A673 (cell line): ENCODE measurements around the gene SLC35A4. TPM values are rescaled to one million over a fixed set of nuclear protein-coding genes. Genes with fewer than 3 reads are reported as not detected.

Experiments used
- BruUV-seq: library from RNA; stranded (reverse); fragments of 400-500 nt; replicated peaks from 2 replicates; lab custom pipeline; 2021; lab: Mats Ljungman, UMichigan
- CTCF ChIA-PET: fragments of 300-600 bp; sonication (Branson Sonifier 250); formaldehyde crosslinking; loops from one replicate; lab custom pipeline; 2022; ENCODE audit warnings: antibody characterized with exemption; lab: Charles Lee
- POLR2A ChIA-PET: fragments of 300-600 bp; sonication (Branson Sonifier 250); formaldehyde crosslinking; loops from one replicate; lab custom pipeline; 2022; ENCODE audit warnings: antibody characterized with exemption; ENCODE audit not compliant: low non-redundant PET; lab: Charles Lee
- DNase-seq: peaks from one replicate; pipeline ENCODE4 v3.0.0-alpha.2; 2015; ENCODE audit warnings: low spot score
- H3K27ac ChIP-seq: fragments of 200-600 bp; sonication (generic); 2 replicates; pipeline ENCODE4 v1.5.1; 2016; ENCODE audit warnings: mixed run types, low read depth, mild to moderate bottlenecking, mixed read lengths, antibody characterized with exemption, low read length; ENCODE audit not compliant: poor library complexity, severe bottlenecking
- H3K27me3 ChIP-seq: fragments of 200-600 bp; sonication (generic); replicated peaks from 2 replicates; pipeline ENCODE4 v1.6.1; 2017; ENCODE audit warnings: mixed run types, low read depth, mild to moderate bottlenecking, mixed read lengths, antibody characterized with exemption, low read length; ENCODE audit not compliant: insufficient read depth, poor library complexity
- H3K36me3 ChIP-seq: fragments of 200-600 bp; sonication (generic); 2 replicates; pipeline ENCODE4 v1.6.1; 2016; ENCODE audit warnings: mixed run types, mild to moderate bottlenecking, mixed read lengths, antibody characterized with exemption, low read length; ENCODE audit not compliant: insufficient read depth, poor library complexity, severe bottlenecking
- H3K4me1 ChIP-seq: fragments of 200-600 bp; sonication (generic); 2 replicates; pipeline ENCODE4 v1.6.1; 2017; ENCODE audit warnings: mixed run types, mild to moderate bottlenecking, mixed read lengths, antibody characterized with exemption, low read length; ENCODE audit not compliant: insufficient read depth, poor library complexity, severe bottlenecking
- H3K4me3 ChIP-seq: fragments of 200-600 bp; sonication (generic); 2 replicates; pipeline ENCODE4 v1.5.1; 2016; ENCODE audit warnings: low read depth, mixed run types, mild to moderate bottlenecking, mixed read lengths, low read length; ENCODE audit not compliant: poor library complexity, severe bottlenecking
- H3K9me3 ChIP-seq: fragments of 200-600 bp; sonication (generic); 2 replicates; pipeline ENCODE4 v1.6.1; 2016; ENCODE audit warnings: mixed run types, low read depth, mild to moderate bottlenecking, mixed read lengths, antibody characterized with exemption, low read length; ENCODE audit not compliant: poor library complexity, severe bottlenecking
- CTCF ChIP-seq: fragments of 300-800, 200-600 bp; sonication (generic); conservative IDR thresholded peaks from 2 replicates; pipeline ENCODE4 v1.5.1; 2017; ENCODE audit warnings: low read depth, mild to moderate bottlenecking, antibody characterized with exemption, low read length, moderate library complexity, mixed read lengths
- EZH2 ChIP-seq: fragments of 200-600 bp; sonication (generic); IDR thresholded peaks from 2 replicates; pipeline ENCODE4 v1.6.1; 2017; ENCODE audit warnings: borderline replicate concordance, low read depth, mild to moderate bottlenecking, mixed read lengths, antibody characterized with exemption, low read length; ENCODE audit not compliant: poor library complexity, severe bottlenecking
- intact Hi-C: fragments of 100-400 bp; cut with micrococcal nuclease; formaldehyde crosslinking; loops from one replicate; pipeline ENCODE4 v1.10.0; 2022; ENCODE audit not compliant: unreplicated experiment
- total RNA-seq: library from RNA; stranded (reverse); gene quantifications from 2 replicates; pipeline ENCODE4 v1.2.3, GENCODE V29; 2021

SLC35A4 gene
- total RNA-seq, 1 experiment from 2014 or later, result 99.6 TPM

- no peak overlapping the region for H3K4me3 ChIP-seq
- no peaks in the 10 kb centered on the region for H3K4me1 ChIP-seq
- BruUV-seq, result no TSS peak
- TF ChIP-seq CTCF (no peak), EZH2 (no peak)
- POLR2A ChIA-PET, result no interaction called here
- DNase-seq, result no peak
- H3K27me3 ChIP-seq, result no peaks in the 10 kb centered on the region
- intact Hi-C loops, result no loop called here
- H3K9me3 ChIP-seq, result no peaks in the 10 kb centered on the region
- no peaks in the 10 kb centered on the region for H3K36me3 ChIP-seq
- no peak overlapping the region for H3K27ac ChIP-seq
- CTCF ChIA-PET, result no interaction called here
These were observed 22.9 kb downstream of the SLC35A4 start for GRCh38 chr5:140587495-140587894.

- Histone ChIP-seq H3K27ac (no peak overlapping the region), H3K36me3 (no peaks in the 10 kb centered on the region), H3K4me1 (no peaks in the 10 kb centered on the region), H3K9me3 (no peaks in the 10 kb centered on the region), H3K4me3 (no peak overlapping the region), H3K27me3 (no peaks in the 10 kb centered on the region)
- no TSS peak for BruUV-seq
- intact Hi-C loops, result no loop called here
- ChIA-PET CTCF (no interaction called here), POLR2A (no interaction called here)
- TF ChIP-seq CTCF, result no peak
- TF ChIP-seq EZH2, result no peak
- no peak for DNase-seq
These were observed 23.9 kb downstream of the SLC35A4 start for GRCh38 chr5:140588311-140589070.

- H3K4me1 ChIP-seq, result no peaks in the 10 kb centered on the region
- no peak overlapping the region for H3K4me3 ChIP-seq
- intact Hi-C loops, result no loop called here
- no TSS peak for BruUV-seq
- ChIA-PET CTCF (no interaction called here), POLR2A (no interaction called here)
- no peak for DNase-seq
- no peaks in the 10 kb centered on the region for H3K9me3 ChIP-seq
- TF ChIP-seq EZH2 (no peak), CTCF (no peak)
- no peaks in the 10 kb centered on the region for H3K36me3 ChIP-seq
- no peak overlapping the region for H3K27ac ChIP-seq
- no peaks in the 10 kb centered on the region for H3K27me3 ChIP-seq
These were observed 26.2 kb downstream of the SLC35A4 start for GRCh38 chr5:140590861-140591260.
